H9 (cell line): ENCODE measurements around the gene CRAMP1. TPM values are rescaled to one million over a fixed set of nuclear protein-coding genes. Genes with fewer than 3 reads are reported as not detected.

Experiments used
- DNase-seq: peaks from one replicate; pipeline ENCODE4 v3.0.0-alpha.2; 2017
- H2AFZ ChIP-seq: one replicate; pipeline ENCODE4 v1.6.1; 2013; ENCODE audit warnings: mild to moderate bottlenecking, low read length, control low read depth, moderate library complexity
- H2AK5ac ChIP-seq: 2 replicates; pipeline ENCODE4 v1.6.1; 2013; ENCODE audit warnings: low read length, control low read depth, mixed read lengths; ENCODE audit not compliant: insufficient read length
- H2BK120ac ChIP-seq: one replicate; pipeline ENCODE4 v1.6.1; 2013; ENCODE audit warnings: low read depth, mild to moderate bottlenecking, low read length, control low read depth, inconsistent platforms; ENCODE audit not compliant: poor library complexity, severe bottlenecking
- H2BK12ac ChIP-seq: 2 replicates; pipeline ENCODE4 v1.6.1; 2013; ENCODE audit warnings: low read length, control low read depth, mixed read lengths, low read depth; ENCODE audit not compliant: insufficient read length
- H2BK15ac ChIP-seq: 2 replicates; pipeline ENCODE4 v1.6.1; 2013; ENCODE audit warnings: low read depth, low read length, control low read depth
- H2BK20ac ChIP-seq: one replicate; pipeline ENCODE4 v1.6.1; 2013; ENCODE audit warnings: low read depth, mild to moderate bottlenecking, low read length, control low read depth, inconsistent platforms; ENCODE audit not compliant: poor library complexity, severe bottlenecking
- H2BK5ac ChIP-seq: 2 replicates; pipeline ENCODE4 v1.6.1; 2013; ENCODE audit warnings: low read length, control low read depth, mixed read lengths; ENCODE audit not compliant: insufficient read length
- H3K14ac ChIP-seq: 2 replicates; pipeline ENCODE4 v1.6.1; 2013; ENCODE audit warnings: low read length, control low read depth; ENCODE audit not compliant: insufficient read depth
- H3K18ac ChIP-seq: 2 replicates; pipeline ENCODE4 v1.6.1; 2013; ENCODE audit warnings: low read depth, mild to moderate bottlenecking, mixed read lengths, low read length, control low read depth; ENCODE audit not compliant: insufficient read length
- H3K23ac ChIP-seq: 2 replicates; pipeline ENCODE4 v1.6.1; 2013; ENCODE audit warnings: low read length, control low read depth, mixed read lengths, low read depth; ENCODE audit not compliant: insufficient read length
- H3K23me2 ChIP-seq: 2 replicates; pipeline ENCODE4 v1.6.1; 2013; ENCODE audit warnings: low read depth, mild to moderate bottlenecking, mixed read lengths, low read length, control low read depth; ENCODE audit not compliant: insufficient read length, poor library complexity, severe bottlenecking
- H3K27ac ChIP-seq: 2 replicates; pipeline ENCODE4 v1.5.1; 2013; ENCODE audit warnings: low read length, control low read depth, mixed read lengths, low read depth; ENCODE audit not compliant: insufficient read length
- H3K27me3 ChIP-seq: 2 replicates; pipeline ENCODE4 v1.6.1; 2013; ENCODE audit warnings: low read length, control low read depth, inconsistent platforms; ENCODE audit not compliant: insufficient read depth
- H3K4ac ChIP-seq: 2 replicates; pipeline ENCODE4 v1.6.1; 2013; ENCODE audit warnings: low read depth, mild to moderate bottlenecking, control low read depth, inconsistent platforms, low read length, moderate library complexity
- H3K4me1 ChIP-seq: 2 replicates; pipeline ENCODE4 v1.6.1; 2013; ENCODE audit warnings: low read length, control low read depth, inconsistent platforms; ENCODE audit not compliant: insufficient read depth
- H3K4me2 ChIP-seq: 2 replicates; pipeline ENCODE4 v1.6.1; 2013; ENCODE audit warnings: low read length, control low read depth, mixed read lengths; ENCODE audit not compliant: insufficient read length, insufficient read depth
- H3K56ac ChIP-seq: 2 replicates; pipeline ENCODE4 v1.6.1; 2013; ENCODE audit warnings: low read depth, mild to moderate bottlenecking, mixed read lengths, low read length, control low read depth; ENCODE audit not compliant: insufficient read length
- H3K79me1 ChIP-seq: 2 replicates; pipeline ENCODE4 v1.6.1; 2013; ENCODE audit warnings: low read depth, mild to moderate bottlenecking, moderate library complexity, low read length, control low read depth, inconsistent platforms; ENCODE audit not compliant: insufficient read depth, poor library complexity, severe bottlenecking
- H3K79me2 ChIP-seq: 2 replicates; pipeline ENCODE4 v1.6.1; 2013; ENCODE audit warnings: low read length, control low read depth, inconsistent platforms; ENCODE audit not compliant: insufficient read depth
- H3K9ac ChIP-seq: 2 replicates; pipeline ENCODE4 v1.6.1; 2013; ENCODE audit warnings: low read length, control low read depth, mixed read lengths; ENCODE audit not compliant: insufficient read length; ENCODE audit errors: extremely low read depth
- H3K9me3 ChIP-seq: one replicate; pipeline ENCODE4 v1.6.1; 2013; ENCODE audit warnings: low read depth, low read length, inconsistent platforms; ENCODE audit not compliant: control insufficient read depth
- H3T11ph ChIP-seq: one replicate; pipeline ENCODE4 v1.6.1; 2013; ENCODE audit warnings: mild to moderate bottlenecking, low read length, control low read depth, inconsistent platforms
- H4K20me1 ChIP-seq: one replicate; pipeline ENCODE4 v1.6.1; 2013; ENCODE audit not compliant: control insufficient read depth, insufficient read length, insufficient read depth
- H4K5ac ChIP-seq: 2 replicates; pipeline ENCODE4 v1.6.1; 2013; ENCODE audit warnings: low read depth, mild to moderate bottlenecking, mixed read lengths, low read length, control low read depth; ENCODE audit not compliant: insufficient read length
- H4K8ac ChIP-seq: replicated peaks from 2 replicates; pipeline ENCODE4 v1.6.1; 2013; ENCODE audit warnings: low read length, control low read depth, mixed read lengths, low read depth; ENCODE audit not compliant: insufficient read length
- H4K91ac ChIP-seq: 2 replicates; pipeline ENCODE4 v1.6.1; 2013; ENCODE audit warnings: low read depth, mild to moderate bottlenecking, moderate library complexity, mixed read lengths, low read length, control low read depth; ENCODE audit not compliant: insufficient read length
- H3K27ac Mint-ChIP-seq, 3 experiments: 2 replicates in 2 of 3; 3 replicates in 1 of 3; pipeline ENCODE4 v1.8.0; 2020 to 2021; ENCODE audit warnings: mixed read lengths in 3 of 3, mild to moderate bottlenecking in 1 of 3, moderate library complexity in 1 of 3
- H3K27me3 Mint-ChIP-seq: 2 replicates; pipeline ENCODE4 v1.8.0; 2021; ENCODE audit warnings: low read depth, mild to moderate bottlenecking, moderate library complexity, mixed read lengths
- H3K36me3 Mint-ChIP-seq, 3 experiments: 2 replicates in 2 of 3; 3 replicates in 1 of 3; pipeline ENCODE4 v1.8.0; 2020 to 2021; ENCODE audit warnings: low read depth in 3 of 3, mixed read lengths in 3 of 3; ENCODE audit not compliant: insufficient read depth in 1 of 3
- H3K4me1 Mint-ChIP-seq, 2 experiments: 2 replicates each; pipeline ENCODE4 v1.8.0; 2020; ENCODE audit warnings: mixed read lengths in 2 of 2
- H3K4me3 Mint-ChIP-seq, 2 experiments: 2 replicates in 1 of 2; 3 replicates in 1 of 2; pipeline ENCODE4 v1.8.0; 2020 to 2021; ENCODE audit warnings: mild to moderate bottlenecking in 2 of 2, mixed read lengths in 2 of 2, moderate library complexity in 1 of 2
- H3K9me3 Mint-ChIP-seq, 2 experiments: 2 replicates in 1 of 2; 3 replicates in 1 of 2; pipeline ENCODE4 v1.8.0; 2020; ENCODE audit warnings: mild to moderate bottlenecking in 2 of 2, mixed read lengths in 2 of 2, moderate library complexity in 1 of 2
- WGBS: extraction: QIAGEN DNeasy Blood & Tissue Kit; methylation state at CpG from one replicate; pipeline ENCODE4 v1.1.7; 2013; ENCODE audit warnings: missing lambda C conversion rate, low lambda C conversion rate, mixed read lengths; ENCODE audit not compliant: insufficient read length; ENCODE audit errors: extremely low coverage; 5-methylcytosine and 5-hydroxymethylcytosine counted together
- total RNA-seq: library from RNA; stranded (reverse); gene quantifications from 2 replicates; pipeline ENCODE4 v1.2.1, GENCODE V29; 2021
- TF ChIP-seq, protein P1 (sequence below): fragments of 200-600 bp; sonication (generic); conservative IDR thresholded peaks from 3 replicates; pipeline ENCODE4 v1.8.0; 2021; ENCODE audit warnings: antibody characterized with exemption, mild to moderate bottlenecking

CRAMP1 gene
- total RNA-seq, 1 experiment from 2014 or later = 46.2 TPM

DNA sequence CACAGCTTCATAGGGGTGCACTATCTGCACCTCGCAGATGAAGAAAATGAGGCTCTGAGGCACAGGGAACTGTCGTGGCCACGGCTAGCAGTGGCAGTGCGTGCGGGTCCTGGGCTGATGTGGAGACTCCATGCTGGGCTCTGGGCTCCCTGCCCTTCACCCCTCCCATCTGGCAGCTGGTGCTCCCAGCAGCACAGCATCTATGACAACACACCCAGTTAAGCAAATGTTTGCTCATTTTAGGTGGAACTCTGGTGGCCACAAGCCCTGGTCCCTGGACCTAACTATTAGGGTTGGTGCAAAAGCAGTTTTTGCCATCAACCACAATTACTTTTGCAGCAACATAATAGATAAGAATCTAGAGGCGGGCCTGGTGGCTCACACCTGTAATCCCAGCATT is 31.2 kb upstream of the CRAMP1 start:
- no peaks in the 10 kb centered on the region for H3K27me3 Mint-ChIP-seq
- Histone ChIP-seq H3K27ac (no peak overlapping the region), H2BK5ac (no peak overlapping the region), H2BK15ac (no peak overlapping the region), H4K91ac (no peak overlapping the region), H4K20me1 (no peaks in the 10 kb centered on the region), H3K4me1 (no peaks in the 10 kb centered on the region), H2BK12ac (no peak overlapping the region), H3K4me2 (no peak overlapping the region), H3K79me2 (no peaks in the 10 kb centered on the region), H3K14ac (no peak overlapping the region), H3K18ac (no peak overlapping the region), H4K8ac (no peak overlapping the region), H2BK120ac (no peak overlapping the region), H3K79me1 (no peaks in the 10 kb centered on the region), H4K5ac (no peak overlapping the region), H3T11ph (no peak overlapping the region), H3K9ac (no peak overlapping the region), H3K4ac (no peak overlapping the region), H3K9me3 (no peaks in the 10 kb centered on the region), H3K23me2 (no peaks in the 10 kb centered on the region), H3K56ac (no peak overlapping the region), H2AK5ac (no peak overlapping the region), H2BK20ac (no peak overlapping the region), H2AFZ (no peak overlapping the region), H3K23ac (no peak overlapping the region), H3K27me3 (no peaks in the 10 kb centered on the region)
- TF ChIP-seq, protein P1, sequence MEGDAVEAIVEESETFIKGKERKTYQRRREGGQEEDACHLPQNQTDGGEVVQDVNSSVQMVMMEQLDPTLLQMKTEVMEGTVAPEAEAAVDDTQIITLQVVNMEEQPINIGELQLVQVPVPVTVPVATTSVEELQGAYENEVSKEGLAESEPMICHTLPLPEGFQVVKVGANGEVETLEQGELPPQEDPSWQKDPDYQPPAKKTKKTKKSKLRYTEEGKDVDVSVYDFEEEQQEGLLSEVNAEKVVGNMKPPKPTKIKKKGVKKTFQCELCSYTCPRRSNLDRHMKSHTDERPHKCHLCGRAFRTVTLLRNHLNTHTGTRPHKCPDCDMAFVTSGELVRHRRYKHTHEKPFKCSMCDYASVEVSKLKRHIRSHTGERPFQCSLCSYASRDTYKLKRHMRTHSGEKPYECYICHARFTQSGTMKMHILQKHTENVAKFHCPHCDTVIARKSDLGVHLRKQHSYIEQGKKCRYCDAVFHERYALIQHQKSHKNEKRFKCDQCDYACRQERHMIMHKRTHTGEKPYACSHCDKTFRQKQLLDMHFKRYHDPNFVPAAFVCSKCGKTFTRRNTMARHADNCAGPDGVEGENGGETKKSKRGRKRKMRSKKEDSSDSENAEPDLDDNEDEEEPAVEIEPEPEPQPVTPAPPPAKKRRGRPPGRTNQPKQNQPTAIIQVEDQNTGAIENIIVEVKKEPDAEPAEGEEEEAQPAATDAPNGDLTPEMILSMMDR = no peak
- no peak for DNase-seq
- WGBS = no CpG with 5 or more reads among the region's 6 CpGs
- no peak overlapping the region for H3K4me3 Mint-ChIP-seq
- H3K4me1 Mint-ChIP-seq = no peaks in the 10 kb centered on the region
- H3K9me3 Mint-ChIP-seq = 0 out of 5 replicates have a peak, but pooled peaks cover 0 to 1% of the 10 kb centered on the region in 2 experiments
- H3K36me3 Mint-ChIP-seq = peaks cover 27 to 61% (median 57%) of the 10 kb centered on the region in 3 experiments; a peak in 6 of 7 replicates
- H3K27ac Mint-ChIP-seq = no peak overlapping the region
